SK-N-SH (cell line): ENCODE data around the gene NT5M. TPM values are rescaled to one million over a fixed set of nuclear protein-coding genes. Genes with fewer than 3 reads are reported as not detected.

Source experiments
- CTCF ChIA-PET: fragments of 300-600, 350-600 bp; formaldehyde crosslinking; extraction: SDS; loops from one replicate; lab custom pipeline; 2021; lab: Yijun Ruan, JAX
- POLR2A ChIA-PET: fragments of 350-600 bp; sonication (Branson Sonifier 250); formaldehyde crosslinking; extraction: SDS; loops from one replicate; lab custom pipeline; 2020; ENCODE audit warnings: antibody characterized with exemption, inconsistent platforms; lab: Yijun Ruan, JAX
- DNase-seq: peaks from one replicate; pipeline ENCODE4 v3.0.0; 2012
- H2AFZ ChIP-seq: fragments of 200-600 bp; sonication (generic); 2 replicates; pipeline ENCODE4 v1.8.1; 2016; ENCODE audit warnings: antibody characterized with exemption, mild to moderate bottlenecking, low read depth
- H3F3A ChIP-seq: fragments of 200-600 bp; sonication (generic); replicated peaks from 2 replicates; pipeline ENCODE3; 2016; ENCODE audit warnings: antibody characterized with exemption, mild to moderate bottlenecking; ENCODE audit not compliant: insufficient read depth
- H3K27ac ChIP-seq, 2 experiments: fragments of 200-500 bp in 1 of 2; fragments of 200-600 bp in 1 of 2; sonication (Bioruptor generic) in 1 of 2; sonication (generic), shearing (Covaris generic) in 1 of 2; 2 replicates each; pipeline versions ENCODE4 v1.5.1 to v1.6.1; 2014 to 2016; ENCODE audit warnings: low read depth in 2 of 2, inconsistent platforms in 1 of 2, low read length in 1 of 2, mild to moderate bottlenecking in 1 of 2, mixed read lengths in 1 of 2
- H3K27me3 ChIP-seq: fragments of 200-600 bp; sonication (generic), shearing (Covaris generic); 2 replicates; pipeline ENCODE4 v1.6.1; 2016; ENCODE audit warnings: mixed run types; ENCODE audit not compliant: insufficient read depth
- H3K36me3 ChIP-seq, 2 experiments: fragments of 200-500 bp in 1 of 2; fragments of 200-600 bp in 1 of 2; sonication (Bioruptor generic) in 1 of 2; sonication (generic) in 1 of 2; replicated peaks in 1 of 2; 2 replicates each; pipeline versions ENCODE3 to v1.5.1; 2014 to 2016; ENCODE audit warnings: low read length in 1 of 2, mild to moderate bottlenecking in 1 of 2; ENCODE audit not compliant: insufficient read depth in 2 of 2, control insufficient read depth in 1 of 2
- H3K4me1 ChIP-seq, 2 experiments: fragments of 200-500 bp in 1 of 2; fragments of 200-600 bp in 1 of 2; sonication (Bioruptor generic) in 1 of 2; sonication (generic), shearing (Covaris generic) in 1 of 2; 2 replicates each; pipeline versions ENCODE4 v1.5.1 to v1.6.1; 2014 to 2016; ENCODE audit warnings: low read depth in 1 of 2, low read length in 1 of 2, mixed run types in 1 of 2; ENCODE audit not compliant: insufficient read depth in 2 of 2, control insufficient read depth in 1 of 2
- H3K4me2 ChIP-seq: fragments of 200-600 bp; sonication (generic), shearing (Covaris generic); 2 replicates; pipeline ENCODE4 v1.6.1; 2017; ENCODE audit warnings: mixed run types
- H3K4me3 ChIP-seq, 2 experiments: fragments of 200-500 bp in 1 of 2; fragments of 200-600 bp in 1 of 2; sonication (Bioruptor generic) in 1 of 2; sonication (generic), shearing (Covaris generic) in 1 of 2; 2 replicates each; pipeline versions ENCODE4 v1.5.1 to v1.8.1; 2014 to 2016; ENCODE audit warnings: low read depth in 2 of 2, inconsistent platforms in 1 of 2, low read length in 1 of 2, mild to moderate bottlenecking in 1 of 2, mixed read lengths in 1 of 2, moderate library complexity in 1 of 2
- H3K79me2 ChIP-seq: fragments of 200-600 bp; sonication (generic); 2 replicates; pipeline ENCODE4 v1.8.1; 2017; ENCODE audit warnings: mild to moderate bottlenecking; ENCODE audit not compliant: insufficient read depth
- H3K9ac ChIP-seq: fragments of 200-600 bp; sonication (generic); 2 replicates; pipeline ENCODE4 v1.6.1; 2017; ENCODE audit warnings: mixed run types
- H3K9me2 ChIP-seq: fragments of 200-600 bp; sonication (generic); 2 replicates; pipeline ENCODE4 v1.6.1; 2017; ENCODE audit warnings: mixed run types
- H3K9me3 ChIP-seq: fragments of 200-600 bp; sonication (generic); 2 replicates; pipeline ENCODE4 v1.6.1; 2017; ENCODE audit warnings: mixed run types, mild to moderate bottlenecking, moderate library complexity
- H4K20me1 ChIP-seq: fragments of 200-600 bp; sonication (generic); 2 replicates; pipeline ENCODE4 v1.6.1; 2017; ENCODE audit warnings: mild to moderate bottlenecking, mixed run types; ENCODE audit not compliant: insufficient read depth
- CHD2 ChIP-seq: fragments of 150-350 bp; IDR thresholded peaks from 2 replicates; pipeline ENCODE4 v1.6.1; 2018; ENCODE audit warnings: low read length; ENCODE audit not compliant: partially characterized antibody
- CTCF ChIP-seq: fragments of 200-600 bp; sonication (generic); IDR thresholded peaks from 2 replicates; pipeline ENCODE4 v1.6.1; 2017; ENCODE audit warnings: antibody characterized with exemption, mild to moderate bottlenecking, moderate library complexity
- EZH2phosphoT487 ChIP-seq: fragments of 200-600 bp; sonication (generic); IDR thresholded peaks from 2 replicates; pipeline ENCODE4 v1.6.1; 2017; ENCODE audit warnings: low read depth, mixed run types, mild to moderate bottlenecking, antibody characterized with exemption, moderate library complexity, borderline replicate concordance
- FOXJ3 ChIP-seq: sonication (generic); formaldehyde crosslinking; IDR thresholded peaks from 2 replicates; pipeline ENCODE4 v1.5.1; 2020; ENCODE audit warnings: mild to moderate bottlenecking, missing genetic modification reagents
- FOXM1 ChIP-seq: IDR thresholded peaks from 2 replicates; pipeline ENCODE4 v1.4.0; 2012; ENCODE audit warnings: low read depth, mild to moderate bottlenecking
- GABPA ChIP-seq: IDR thresholded peaks from 2 replicates; pipeline ENCODE4 v1.4.0; 2012; ENCODE audit warnings: low read depth, mild to moderate bottlenecking
- JUND ChIP-seq: IDR thresholded peaks from 2 replicates; pipeline ENCODE4 v1.4.0; 2012
- NFIC ChIP-seq: IDR thresholded peaks from 2 replicates; pipeline ENCODE4 v1.4.0; 2012; ENCODE audit warnings: borderline replicate concordance
- NRF1 ChIP-seq: IDR thresholded peaks from 2 replicates; pipeline ENCODE4 v1.6.1; 2012; ENCODE audit warnings: low read depth, mild to moderate bottlenecking, low read length
- POLR2AphosphoS5 ChIP-seq: IDR thresholded peaks from 2 replicates; pipeline ENCODE4 v1.6.1; 2012; ENCODE audit warnings: low read depth, low read length
- RAD21 ChIP-seq: IDR thresholded peaks from 2 replicates; pipeline ENCODE4 v1.6.1; 2012; ENCODE audit warnings: mild to moderate bottlenecking, low read length
- REST ChIP-seq: IDR thresholded peaks from 2 replicates; pipeline ENCODE4 v1.6.1; 2012; ENCODE audit warnings: mild to moderate bottlenecking, low read depth, low read length, moderate library complexity
- RFX5 ChIP-seq: IDR thresholded peaks from 2 replicates; pipeline ENCODE4 v1.6.1; 2012; ENCODE audit warnings: mild to moderate bottlenecking, improper control_type of control experiment, low read length
- RXRA ChIP-seq: IDR thresholded peaks from 2 replicates; pipeline ENCODE4 v1.4.0; 2012; ENCODE audit warnings: low read depth, mild to moderate bottlenecking, borderline replicate concordance
- SIN3A ChIP-seq: IDR thresholded peaks from 2 replicates; pipeline ENCODE4 v1.6.1; 2012; ENCODE audit warnings: low read depth, mild to moderate bottlenecking, low read length, moderate library complexity, borderline replicate concordance
- TEAD4 ChIP-seq: IDR thresholded peaks from 2 replicates; pipeline ENCODE4 v1.4.0; 2012; ENCODE audit warnings: mild to moderate bottlenecking, borderline replicate concordance; ENCODE audit not compliant: insufficient read depth
- USF1 ChIP-seq: IDR thresholded peaks from 2 replicates; pipeline ENCODE4 v1.4.0; 2012; ENCODE audit warnings: low read depth, borderline replicate concordance
- ZBTB33 ChIP-seq: IDR thresholded peaks from 2 replicates; pipeline ENCODE4 v1.4.0; 2012; ENCODE audit warnings: low read depth, borderline replicate concordance
- WGBS: methylation state at CpG from one replicate; pipeline ENCODE4 v1.1.6; 2017; ENCODE audit warnings: low lambda C conversion rate; 5-methylcytosine and 5-hydroxymethylcytosine counted together
- polyA plus RNA-seq, 3 experiments: library from polyadenylated mRNA; depleted of rRNA; stranded (reverse); fragments of >200 nt; gene quantifications; 2 replicates each; pipeline ENCODE4 v1.2.3, GENCODE V29; 2012

The NT5M gene
- polyA plus RNA-seq, 1 of the 3 experiments (the other 2 are of a cell fraction): 3.9 TPM

- CTCF ChIA-PET: interaction anchor here (0.9 kb wide), 1 partner anchor 14 kb away, joined by 5 read pairs; no protein-coding TSS in a partner anchor
- H3K27ac ChIP-seq: no peak overlapping the region
- no peaks in the 10 kb centered on the region for H4K20me1 ChIP-seq
- peaks cover 5% of the 10 kb centered on the region for H3F3A ChIP-seq
- H3K9me3 ChIP-seq: no peaks in the 10 kb centered on the region
- no peak overlapping the region for H3K4me2 ChIP-seq
- H3K9me2 ChIP-seq: no peaks in the 10 kb centered on the region
- DNase-seq: no peak
- no peaks in the 10 kb centered on the region for H3K27me3 ChIP-seq
- POLR2A ChIA-PET: no interaction called here
- H3K4me1 ChIP-seq: peaks cover 0 to 5% of the 10 kb centered on the region in 2 experiments; a peak in 1 of 4 replicates
- no peak overlapping the region for H3K4me3 ChIP-seq
- H3K36me3 ChIP-seq: peaks cover 39 to 74% of the 10 kb centered on the region in 2 experiments
- TF ChIP-seq USF1: no peak
- TF ChIP-seq RAD21: no peak
- no peak for TF ChIP-seq CHD2
- TF ChIP-seq RXRA: no peak
- no peak for TF ChIP-seq NFIC
- no peak for TF ChIP-seq POLR2AphosphoS5
- no peak for TF ChIP-seq RFX5
- no peak for TF ChIP-seq FOXJ3 (CRISPR knock-in tag)
- TF ChIP-seq TEAD4: no peak
- no peak for TF ChIP-seq EZH2phosphoT487
- TF ChIP-seq NRF1: no peak
- no peak for TF ChIP-seq FOXM1
- TF ChIP-seq JUND: no peak
- no peak for TF ChIP-seq GABPA
- no peak for TF ChIP-seq SIN3A
- TF ChIP-seq ZBTB33: no peak
- no peak for TF ChIP-seq REST
- TF ChIP-seq CTCF: no peak
- TF ChIP-seq, all 33 proteins: peak for 0
- no peak overlapping the region for H3K9ac ChIP-seq
- H3K79me2 ChIP-seq: no peaks in the 10 kb centered on the region
- 100% methylated on average over 1 of the region's 1 CpG for WGBS
- H2AFZ ChIP-seq: no peak overlapping the region
Observed at GRCh38 chr17:17256316-17256715, 46.9 kb upstream of the NT5M start.
